GM19438 (cell line): ENCODE measurements around the gene RABGAP1.
"Not testable (repeated sequence)": the region's sequence is repeated elsewhere in the genome, so short reads cannot be mapped to it uniquely, and the experiment has no call there.

Source experiments
- ATAC-seq: cut with Tn5 transposase; IDR thresholded peaks from one replicate; pipeline ENCODE4 v1.9.1; 2021; ENCODE audit warnings: low read depth; ENCODE audit not compliant: unreplicated experiment

Gene RABGAP1

GRCh38 chr9:122940749-122941581, at the start of gene RABGAP1:
RABGAP1 (plus strand) TSS chr9:122941020; CDS start chr9:122957060, 16,040 bp downstream.
- peak; percentile 92 for ATAC-seq

GRCh38 chr9:122897969-122898368, 42.9 kb upstream of the RABGAP1 start:
- no peak for ATAC-seq

GRCh38 chr9:122900791-122901190, 40.0 kb upstream of the RABGAP1 start:
- no peak for ATAC-seq

- peak; percentile 18 for ATAC-seq
Observed at GRCh38 chr9:122904466-122904822, 36.4 kb upstream of the RABGAP1 start.

GRCh38 chr9:122904823-122905710, 35.8 kb upstream of the RABGAP1 start, which contains the start of gene RC3H2:
RC3H2 (minus strand) TSS chr9:122905359; CDS start chr9:122897509, 7,850 bp downstream.
- peak; percentile 88 for ATAC-seq

GRCh38 chr9:122906122-122906521, 34.7 kb upstream of the RABGAP1 start:
- not testable (repeated sequence) for ATAC-seq

GRCh38 chr9:122912671-122912963, 28.2 kb upstream of the RABGAP1 start:
- no peak for ATAC-seq

- ATAC-seq = peak; percentile 97
Observed at GRCh38 chr9:122912964-122913673, 27.7 kb upstream of the RABGAP1 start, which contains the start of gene ZBTB6. ZBTB6 (minus strand) TSS chr9:122913323; CDS start chr9:122912072, 1,251 bp downstream.

- ATAC-seq = no peak
Observed at GRCh38 chr9:122918310-122918709, 22.5 kb upstream of the RABGAP1 start.

GRCh38 chr9:122922713-122923112, 18.1 kb upstream of the RABGAP1 start:
- no peak for ATAC-seq

GRCh38 chr9:122923947-122924346, 16.9 kb upstream of the RABGAP1 start:
- ATAC-seq = no peak

- no peak for ATAC-seq
Observed at GRCh38 chr9:122929796-122930354, 10.9 kb upstream of the RABGAP1 start.

- peak; percentile 27 for ATAC-seq
Observed at GRCh38 chr9:122930541-122931225, 10.1 kb upstream of the RABGAP1 start.

- peak; percentile 93 for ATAC-seq
Observed at GRCh38 chr9:122931226-122932121, 9.3 kb upstream of the RABGAP1 start, which contains the start of gene ZBTB26. ZBTB26 (minus strand) TSS chr9:122931512; CDS start chr9:122919934, 11,578 bp downstream.

GRCh38 chr9:122936464-122936863, 4.4 kb upstream of the RABGAP1 start:
- no peak for ATAC-seq

- no peak for ATAC-seq
Observed at GRCh38 chr9:122936883-122937282, 3.9 kb upstream of the RABGAP1 start.

GRCh38 chr9:122939601-122940000, 1.2 kb upstream of the RABGAP1 start:
- no peak for ATAC-seq

- no peak for ATAC-seq
Observed at GRCh38 chr9:122940454-122940748, 419 bp upstream of the RABGAP1 start.
